IMR-90 (cell line): Measurements from ENCODE around the gene KLHL40. TPM values are rescaled to one million over a fixed set of nuclear protein-coding genes. Genes with fewer than 3 reads are reported as not detected.

Experiments
- ATAC-seq: fragments of 200-7000 bp; cut with Tn5 transposase; 2 replicates; pipeline ENCODE4 v1.9.1; 2020; ENCODE audit warnings: low read depth, mild to moderate bottlenecking, moderate library complexity
- BruUV-seq: library from RNA; stranded (reverse); fragments of 400-500 nt; replicated peaks from 2 replicates; lab custom pipeline; 2021; lab: Mats Ljungman, UMichigan
- CTCF ChIA-PET: fragments of 300-600 bp; formaldehyde crosslinking; extraction: SDS; loops from one replicate; lab custom pipeline; 2021; ENCODE audit warnings: antibody characterized with exemption; lab: Yijun Ruan, JAX
- POLR2A ChIA-PET: fragments of 300-600 bp; sonication (Branson Sonifier 250); formaldehyde crosslinking; loops from one replicate; lab custom pipeline; 2022; ENCODE audit warnings: antibody characterized with exemption; ENCODE audit not compliant: unreplicated experiment; lab: Charles Lee
- DNase-seq: peaks from one replicate; pipeline ENCODE4 v3.0.0; 2013
- H2AFZ ChIP-seq: replicated peaks from 2 replicates; pipeline ENCODE3; 2013; ENCODE audit warnings: low read length, mild to moderate bottlenecking; ENCODE audit not compliant: poor library complexity
- H2AK5ac ChIP-seq: 2 replicates; pipeline ENCODE4 v1.6.1; 2013; ENCODE audit warnings: low read depth, low read length, inconsistent platforms
- H2AK9ac ChIP-seq: replicated peaks from 2 replicates; pipeline ENCODE3; 2013; ENCODE audit warnings: mild to moderate bottlenecking, low read depth, low read length, moderate library complexity; ENCODE audit not compliant: poor library complexity
- H2BK120ac ChIP-seq: 2 replicates; pipeline ENCODE4 v1.6.1; 2013; ENCODE audit warnings: low read depth, low read length, inconsistent platforms
- H2BK15ac ChIP-seq: 3 replicates; pipeline ENCODE4 v1.6.1; 2013; ENCODE audit warnings: low read depth, low read length, inconsistent platforms
- H2BK20ac ChIP-seq: 2 replicates; pipeline ENCODE4 v1.6.1; 2013; ENCODE audit warnings: low read depth, mild to moderate bottlenecking, inconsistent platforms, low read length, moderate library complexity
- H2BK5ac ChIP-seq: 2 replicates; pipeline ENCODE4 v1.6.1; 2013; ENCODE audit warnings: mild to moderate bottlenecking, low read depth, low read length, inconsistent platforms; ENCODE audit not compliant: poor library complexity, severe bottlenecking
- H3K14ac ChIP-seq: replicated peaks from 2 replicates; pipeline ENCODE4 v1.6.1; 2013; ENCODE audit warnings: low read depth, low read length, inconsistent platforms
- H3K18ac ChIP-seq: 2 replicates; pipeline ENCODE4 v1.6.1; 2013; ENCODE audit warnings: low read depth, low read length, control low read depth
- H3K23ac ChIP-seq: 2 replicates; pipeline ENCODE4 v1.6.1; 2013; ENCODE audit warnings: low read depth, low read length, inconsistent platforms
- H3K27ac ChIP-seq: 2 replicates; pipeline ENCODE4 v1.5.1; 2013; ENCODE audit warnings: mild to moderate bottlenecking, control low read depth, low read length; ENCODE audit not compliant: insufficient read depth
- H3K27me3 ChIP-seq: 2 replicates; pipeline ENCODE4 v1.6.1; 2013; ENCODE audit warnings: low read length; ENCODE audit not compliant: control insufficient read depth, insufficient read depth
- H3K36me3 ChIP-seq: 2 replicates; pipeline ENCODE4 v1.6.1; 2013; ENCODE audit warnings: low read length, mixed read lengths; ENCODE audit not compliant: control insufficient read depth, insufficient read depth
- H3K4ac ChIP-seq: 2 replicates; pipeline ENCODE4 v1.6.1; 2013; ENCODE audit warnings: low read depth, low read length, inconsistent platforms
- H3K4me1 ChIP-seq: 2 replicates; pipeline ENCODE4 v1.6.1; 2013; ENCODE audit warnings: low read length, mixed read lengths; ENCODE audit not compliant: control insufficient read depth, insufficient read depth
- H3K4me2 ChIP-seq: 2 replicates; pipeline ENCODE4 v1.6.1; 2013; ENCODE audit warnings: low read depth, mild to moderate bottlenecking, control low read depth, low read length, moderate library complexity
- H3K4me3 ChIP-seq: 2 replicates; pipeline ENCODE4 v1.5.1; 2013; ENCODE audit warnings: low read depth, mild to moderate bottlenecking, control low read depth, low read length, moderate library complexity; ENCODE audit not compliant: insufficient read depth
- H3K56ac ChIP-seq: 2 replicates; pipeline ENCODE4 v1.6.1; 2013; ENCODE audit warnings: low read length, inconsistent platforms; ENCODE audit not compliant: insufficient read depth; ENCODE audit errors: extremely low read depth
- H3K79me1 ChIP-seq, 2 experiments: 2 replicates each; pipeline ENCODE4 v1.6.1; 2013; ENCODE audit warnings: low read length in 2 of 2, inconsistent platforms in 1 of 2, low read depth in 1 of 2
- H3K9ac ChIP-seq: 2 replicates; pipeline ENCODE4 v1.6.1; 2013; ENCODE audit warnings: low read depth, low read length, control low read depth
- H3K9me1 ChIP-seq: 2 replicates; pipeline ENCODE4 v1.6.1; 2013; ENCODE audit warnings: low read length, inconsistent platforms; ENCODE audit not compliant: insufficient read depth
- H3K9me3 ChIP-seq: 2 replicates; pipeline ENCODE4 v1.6.1; 2013; ENCODE audit warnings: low read length; ENCODE audit not compliant: control insufficient read depth, insufficient read depth
- H4K20me1 ChIP-seq: 2 replicates; pipeline ENCODE4 v1.6.1; 2013; ENCODE audit warnings: low read length, inconsistent platforms; ENCODE audit not compliant: insufficient read depth
- H4K5ac ChIP-seq: 2 replicates; pipeline ENCODE4 v1.6.1; 2013; ENCODE audit warnings: mild to moderate bottlenecking, low read depth, low read length, control low read depth
- H4K8ac ChIP-seq, 2 experiments: 2 replicates each; pipeline ENCODE4 v1.6.1; 2013; ENCODE audit warnings: low read depth in 2 of 2, low read length in 2 of 2, control low read depth in 1 of 2, inconsistent platforms in 1 of 2
- H4K91ac ChIP-seq: 2 replicates; pipeline ENCODE4 v1.6.1; 2013; ENCODE audit warnings: low read depth, low read length, inconsistent platforms; ENCODE audit not compliant: insufficient read depth
- BHLHE40 ChIP-seq: fragments of 150-350 bp; IDR thresholded peaks from 2 replicates; pipeline ENCODE4 v1.6.1; 2016; ENCODE audit warnings: mild to moderate bottlenecking, low read depth, low read length
- CEBPB ChIP-seq: IDR thresholded peaks from 2 replicates; pipeline ENCODE4 v1.6.1; 2012; ENCODE audit warnings: low read depth, low read length, improper control_type of control experiment
- ELK1 ChIP-seq: fragments of 150-350 bp; IDR thresholded peaks from 2 replicates; pipeline ENCODE4 v1.6.1; 2016; ENCODE audit warnings: low read depth, mild to moderate bottlenecking, low read length, moderate library complexity, borderline replicate concordance
- FOS ChIP-seq: fragments of 150-350 bp; IDR thresholded peaks from 2 replicates; pipeline ENCODE4 v1.6.1; 2016; ENCODE audit warnings: low read depth, low read length
- MAFK ChIP-seq: IDR thresholded peaks from 2 replicates; pipeline ENCODE4 v1.6.1; 2012; ENCODE audit warnings: low read depth, low read length, improper control_type of control experiment
- MAZ ChIP-seq: IDR thresholded peaks from 2 replicates; pipeline ENCODE4 v1.6.1; 2012; ENCODE audit warnings: low read depth, mild to moderate bottlenecking, low read length, improper control_type of control experiment, moderate library complexity, borderline replicate concordance
- MXI1 ChIP-seq: IDR thresholded peaks from 2 replicates; pipeline ENCODE4 v1.6.1; 2012; ENCODE audit warnings: low read depth, mild to moderate bottlenecking, low read length, moderate library complexity, borderline replicate concordance
- NFE2L2 ChIP-seq: fragments of 150-350 bp; IDR thresholded peaks from 2 replicates; pipeline ENCODE4 v1.6.1; 2016; ENCODE audit warnings: low read depth, mild to moderate bottlenecking, low read length
- POLR2A ChIP-seq: IDR thresholded peaks from 2 replicates; pipeline ENCODE4 v1.6.1; 2012; ENCODE audit warnings: mild to moderate bottlenecking, low read depth, low read length
- RAD21 ChIP-seq: IDR thresholded peaks from 2 replicates; pipeline ENCODE4 v1.6.1; 2012; ENCODE audit warnings: low read length, improper control_type of control experiment
- RCOR1 ChIP-seq: IDR thresholded peaks from 2 replicates; pipeline ENCODE4 v1.6.1; 2012; ENCODE audit warnings: mild to moderate bottlenecking, low read length, improper control_type of control experiment; ENCODE audit not compliant: insufficient replicate concordance
- RFX5 ChIP-seq: IDR thresholded peaks from 2 replicates; pipeline ENCODE4 v1.8.0; 2012; ENCODE audit warnings: low read depth, mild to moderate bottlenecking, low read length, moderate library complexity
- SMC3 ChIP-seq: fragments of 150-350 bp; IDR thresholded peaks from 2 replicates; pipeline ENCODE4 v1.6.1; 2016; ENCODE audit warnings: low read depth, mild to moderate bottlenecking, antibody characterized with exemption, low read length, moderate library complexity
- WGBS, 2 experiments: methylation state at CpG; one replicate each; pipeline versions ENCODE4 v1.1.5 to v1.1.7; 2013; ENCODE audit warnings: missing lambda C conversion rate in 2 of 2; ENCODE audit not compliant: insufficient read length in 1 of 2; ENCODE audit errors: extremely low coverage in 2 of 2; 5-methylcytosine and 5-hydroxymethylcytosine counted together
- dilution Hi-C: fragments of 300-500 bp; cut with HindIII; formaldehyde crosslinking; loops from one replicate; pipeline ENCODE4 v1.14.3; 2018; ENCODE audit warnings: low sequenced_read_pairs; ENCODE audit not compliant: unreplicated experiment
- in situ Hi-C: fragments of 300-500 bp; cut with MboI; formaldehyde crosslinking; loops from 3 replicates; pipeline ENCODE4 v1.14.3; 2019; ENCODE audit warnings: low sequenced_read_pairs, inconsistent platforms, mixed read lengths
- intact Hi-C: fragments of 100-400 bp; cut with micrococcal nuclease; formaldehyde crosslinking; loops from 2 replicates; pipeline ENCODE4 v1.10.0; 2022
- polyA plus RNA-seq, 3 experiments: library from polyadenylated mRNA; depleted of rRNA; stranded (reverse); fragments of >200 nt; gene quantifications; 2 replicates each; pipeline ENCODE4 v1.2.3, GENCODE V29; 2012; ENCODE audit warnings: low replicate concordance in 1 of 3
- total RNA-seq: library from RNA; depleted of rRNA; stranded (reverse); fragments of >200 nt; gene quantifications from 2 replicates; pipeline ENCODE4 v1.2.3, GENCODE V29; 2012
- TF ChIP-seq, protein P1 (sequence below): conservative IDR thresholded peaks from 2 replicates; pipeline ENCODE4 v1.5.1; 2012; ENCODE audit warnings: mild to moderate bottlenecking, low read depth, low read length, improper control_type of control experiment
- TF ChIP-seq, protein P2 (sequence below): fragments of 150-350 bp; IDR thresholded peaks from 2 replicates; pipeline ENCODE4 v1.6.1; 2017; ENCODE audit warnings: mild to moderate bottlenecking, antibody characterized with exemption, low read length, low read depth

Gene KLHL40
- total and polyA plus RNA-seq, 2 of the 4 experiments (the other 2 are of a cell fraction): not detected

GRCh38 chr3:42709621-42710020, 24.3 kb downstream of the KLHL40 start:
- TF ChIP-seq NFE2L2 (no peak), RAD21 (no peak), BHLHE40 (no peak), MAZ (no peak), RCOR1 (no peak), RFX5 (no peak), FOS (no peak), CEBPB (no peak), MAFK (no peak), ELK1 (no peak), MXI1 (no peak), SMC3 (no peak), POLR2A (no peak)
- TF ChIP-seq, protein P1, sequence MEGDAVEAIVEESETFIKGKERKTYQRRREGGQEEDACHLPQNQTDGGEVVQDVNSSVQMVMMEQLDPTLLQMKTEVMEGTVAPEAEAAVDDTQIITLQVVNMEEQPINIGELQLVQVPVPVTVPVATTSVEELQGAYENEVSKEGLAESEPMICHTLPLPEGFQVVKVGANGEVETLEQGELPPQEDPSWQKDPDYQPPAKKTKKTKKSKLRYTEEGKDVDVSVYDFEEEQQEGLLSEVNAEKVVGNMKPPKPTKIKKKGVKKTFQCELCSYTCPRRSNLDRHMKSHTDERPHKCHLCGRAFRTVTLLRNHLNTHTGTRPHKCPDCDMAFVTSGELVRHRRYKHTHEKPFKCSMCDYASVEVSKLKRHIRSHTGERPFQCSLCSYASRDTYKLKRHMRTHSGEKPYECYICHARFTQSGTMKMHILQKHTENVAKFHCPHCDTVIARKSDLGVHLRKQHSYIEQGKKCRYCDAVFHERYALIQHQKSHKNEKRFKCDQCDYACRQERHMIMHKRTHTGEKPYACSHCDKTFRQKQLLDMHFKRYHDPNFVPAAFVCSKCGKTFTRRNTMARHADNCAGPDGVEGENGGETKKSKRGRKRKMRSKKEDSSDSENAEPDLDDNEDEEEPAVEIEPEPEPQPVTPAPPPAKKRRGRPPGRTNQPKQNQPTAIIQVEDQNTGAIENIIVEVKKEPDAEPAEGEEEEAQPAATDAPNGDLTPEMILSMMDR: no peak
- TF ChIP-seq, protein P2, sequence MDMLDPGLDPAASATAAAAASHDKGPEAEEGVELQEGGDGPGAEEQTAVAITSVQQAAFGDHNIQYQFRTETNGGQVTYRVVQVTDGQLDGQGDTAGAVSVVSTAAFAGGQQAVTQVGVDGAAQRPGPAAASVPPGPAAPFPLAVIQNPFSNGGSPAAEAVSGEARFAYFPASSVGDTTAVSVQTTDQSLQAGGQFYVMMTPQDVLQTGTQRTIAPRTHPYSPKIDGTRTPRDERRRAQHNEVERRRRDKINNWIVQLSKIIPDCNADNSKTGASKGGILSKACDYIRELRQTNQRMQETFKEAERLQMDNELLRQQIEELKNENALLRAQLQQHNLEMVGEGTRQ: no peak
- no peak overlapping the region for H2AK9ac ChIP-seq
- H3K9me3 ChIP-seq: no peaks in the 10 kb centered on the region
- dilution Hi-C loops: no loop called here
- BruUV-seq: no TSS peak
- H4K5ac ChIP-seq: no peak overlapping the region
- no peak overlapping the region for H3K4ac ChIP-seq
- H3K27ac ChIP-seq: no peak overlapping the region
- 100% methylated on average over 1 of the region's 10 CpGs; no CpG with 5 or more reads in 1 of the 2 experiments for WGBS, 2 experiments
- no peaks in the 10 kb centered on the region for H3K4me1 ChIP-seq
- no peak overlapping the region for H3K4me3 ChIP-seq
- DNase-seq: no peak
- no peak overlapping the region for H3K4me2 ChIP-seq
- no peak overlapping the region for H4K8ac ChIP-seq
- H4K91ac ChIP-seq: no peak overlapping the region
- H2BK5ac ChIP-seq: no peak overlapping the region
- ChIA-PET CTCF (no interaction called here), POLR2A (no interaction called here)
- H2AK5ac ChIP-seq: no peak overlapping the region
- no peak overlapping the region for H3K18ac ChIP-seq
- no peak overlapping the region for H2BK120ac ChIP-seq
- H2BK15ac ChIP-seq: no peak overlapping the region
- no peak overlapping the region for H3K23ac ChIP-seq
- ATAC-seq: no peak
- H3K14ac ChIP-seq: no peak overlapping the region
- H3K9ac ChIP-seq: no peak overlapping the region
- H3K27me3 ChIP-seq: peaks cover 65% of the 10 kb centered on the region
- H3K36me3 ChIP-seq: no peaks in the 10 kb centered on the region
- H4K20me1 ChIP-seq: no peaks in the 10 kb centered on the region; the same call in 1 of the 2 replicates
- no peak overlapping the region for H2BK20ac ChIP-seq
- H3K56ac ChIP-seq: no peak overlapping the region
- H2AFZ ChIP-seq: no peak overlapping the region
- in situ Hi-C loops: no loop called here
- no peaks in the 10 kb centered on the region for H3K79me1 ChIP-seq
- intact Hi-C loops: no loop called here
- no peaks in the 10 kb centered on the region; the same call in 1 of the 2 replicates for H3K9me1 ChIP-seq
